Ramos (cell line): ENCODE data around the gene ADAM19.

Source experiments
- in situ Hi-C: fragments of 300-500 bp; cut with MboI; formaldehyde crosslinking; loops from one replicate; pipeline ENCODE4 v1.14.3; 2022; ENCODE audit warnings: low sequenced_read_pairs; ENCODE audit not compliant: unreplicated experiment

Gene ADAM19

GRCh38 chr5:157598350-157598936 is 22.9 kb upstream of the ADAM19 start:
- in situ Hi-C loops: no loop called here

DNA sequence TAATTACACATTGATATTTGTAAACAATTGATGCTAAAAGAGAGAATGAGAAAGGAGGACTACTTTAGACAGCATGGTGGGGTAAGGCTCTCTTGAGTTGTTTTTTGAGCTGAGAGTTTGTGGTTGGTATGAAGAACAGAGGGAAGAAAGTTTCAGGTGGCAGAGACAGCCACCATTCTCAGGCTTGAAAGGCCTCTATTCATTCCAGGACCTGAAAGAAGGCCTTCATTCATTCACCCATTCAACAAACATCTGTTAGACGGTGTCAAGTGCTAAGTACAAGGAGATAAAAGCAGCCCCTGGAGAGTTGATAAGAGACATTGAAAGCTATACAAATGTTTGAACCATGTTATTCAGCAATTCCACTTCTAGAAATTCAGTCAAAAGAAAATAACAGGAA is 21.7 kb upstream of the ADAM19 start:
- in situ Hi-C loops: no loop called here

DNA sequence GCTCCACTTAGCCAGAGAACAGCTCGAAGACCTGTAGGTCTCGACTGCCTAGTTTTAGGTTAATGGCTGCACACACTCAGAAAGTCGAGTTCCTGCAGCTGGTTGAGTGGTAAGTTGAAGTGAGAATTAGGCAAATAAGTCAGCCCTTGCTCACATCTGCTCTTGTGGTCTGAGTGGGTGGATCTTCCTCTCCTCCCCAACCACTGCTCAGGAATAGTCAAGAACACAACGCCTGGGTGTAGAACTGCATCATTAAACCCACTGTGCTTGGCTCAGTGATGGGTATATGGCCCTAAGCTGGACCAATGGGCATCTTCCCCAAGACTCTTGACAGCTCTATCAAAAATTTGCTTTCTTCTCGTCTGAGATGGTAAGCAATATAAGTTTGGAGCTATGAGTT is 20.9 kb upstream of the ADAM19 start:
- in situ Hi-C loops: no loop called here

DNA sequence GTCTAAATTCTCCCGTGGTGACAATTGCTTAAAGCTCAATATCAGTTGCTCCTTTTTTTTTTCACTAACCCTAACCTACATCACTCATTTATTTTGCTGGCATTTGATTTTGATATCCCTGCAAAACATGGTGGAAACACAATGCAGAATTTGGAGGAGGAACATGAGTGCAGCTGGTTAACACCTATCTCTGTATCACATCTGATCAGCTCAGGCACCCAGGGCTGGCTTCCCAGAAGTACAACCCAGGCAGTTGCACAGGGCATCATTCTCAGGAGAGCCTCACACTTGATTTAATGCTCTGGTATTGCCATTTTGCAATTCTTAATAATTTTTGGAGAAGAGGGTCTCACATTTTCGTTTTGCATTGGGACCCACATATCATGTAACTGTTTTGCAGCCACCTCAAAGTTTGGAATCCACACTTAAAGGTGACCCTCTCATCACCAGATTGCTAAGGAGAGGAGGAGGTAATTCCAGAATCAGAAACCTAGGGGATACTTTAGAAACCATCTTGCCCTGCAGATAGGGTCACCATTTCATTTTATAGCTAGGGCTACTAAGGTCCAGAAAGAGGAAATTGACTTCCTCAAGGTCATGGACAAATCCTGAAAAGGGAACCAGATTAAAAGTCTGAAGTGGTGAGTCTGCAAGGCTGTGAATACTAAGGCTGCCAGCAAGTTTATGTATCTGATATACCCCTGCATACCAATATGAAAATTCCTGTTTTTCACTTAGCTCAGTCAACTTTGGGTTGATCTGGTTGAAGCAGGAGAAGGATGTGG is 19.3 kb upstream of the ADAM19 start:
- in situ Hi-C loops: no loop called here

- in situ Hi-C loops: no loop called here
Observed at GRCh38 chr5:157594257-157594656, 18.7 kb upstream of the ADAM19 start.

- in situ Hi-C loops: no loop called here
Observed at GRCh38 chr5:157593052-157593757, 17.6 kb upstream of the ADAM19 start.

- in situ Hi-C loops: no loop called here
Observed at GRCh38 chr5:157592594-157592993, 17.0 kb upstream of the ADAM19 start.

GRCh38 chr5:157590478-157590877 is 14.9 kb upstream of the ADAM19 start:
- in situ Hi-C loops: no loop called here

- in situ Hi-C loops: no loop called here
Observed at GRCh38 chr5:157584628-157585027, 9.1 kb upstream of the ADAM19 start.

DNA sequence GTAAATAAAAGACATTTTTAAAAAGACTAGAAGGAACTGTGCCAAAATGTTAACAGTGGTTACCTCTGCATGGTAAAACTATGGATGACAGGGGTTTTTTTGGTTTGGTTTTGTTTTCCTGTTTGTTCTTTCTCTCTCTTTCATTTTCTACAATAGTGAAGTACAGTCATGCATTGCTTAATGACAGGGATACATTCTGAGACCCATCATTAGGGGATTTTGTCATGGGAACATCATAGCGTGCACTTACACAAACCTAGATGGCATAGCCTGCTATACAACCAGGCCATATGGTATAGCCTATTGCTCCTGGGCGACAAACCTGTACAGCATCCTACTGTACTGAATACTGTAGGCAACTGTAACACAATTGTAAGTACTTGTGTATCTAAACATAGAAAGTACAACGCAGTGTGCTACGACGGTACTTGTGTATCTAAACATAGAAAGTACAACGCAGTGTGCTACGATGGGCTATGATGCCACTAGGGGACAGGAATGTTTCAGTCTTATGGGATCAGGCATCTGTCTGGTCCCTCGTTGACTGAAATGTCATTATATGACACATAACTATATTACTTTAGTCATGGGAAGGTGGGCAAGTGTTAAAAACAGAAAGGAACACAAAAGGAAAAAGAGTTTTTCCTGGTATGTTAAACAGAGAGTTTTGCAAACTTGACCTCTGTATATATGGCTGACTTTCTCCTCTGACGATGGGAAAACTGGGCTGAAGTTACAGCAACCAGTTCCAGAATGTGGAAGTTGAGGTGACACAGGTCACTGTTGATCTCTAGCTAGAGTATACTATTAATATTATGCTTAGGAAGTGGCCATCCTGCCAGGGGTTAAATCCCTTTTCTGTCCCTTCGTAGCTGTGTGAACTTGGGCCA is 7.4 kb upstream of the ADAM19 start:
- in situ Hi-C loops: no loop called here

DNA sequence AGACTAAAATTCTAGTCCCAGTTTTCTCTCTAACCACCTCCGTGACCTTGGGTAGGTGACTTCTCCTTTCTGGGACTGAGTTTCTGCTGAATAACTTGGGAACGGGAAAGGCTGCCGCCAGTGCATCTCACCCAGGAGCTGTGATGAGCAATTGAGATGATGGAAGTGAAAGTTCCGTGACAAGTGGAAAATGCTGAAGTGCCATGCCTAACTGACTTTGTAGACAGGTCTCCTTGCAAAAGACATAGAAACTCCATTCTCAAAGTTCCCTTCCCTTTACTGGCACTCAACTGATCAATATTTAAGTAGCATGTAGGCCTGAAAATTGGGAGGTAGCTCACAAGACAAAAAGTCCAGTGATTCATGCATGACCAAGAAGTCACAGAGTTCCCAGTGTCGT is 6.3 kb upstream of the ADAM19 start:
- in situ Hi-C loops: no loop called here

- in situ Hi-C loops: no loop called here
Observed at GRCh38 chr5:157578079-157578780, 2.7 kb upstream of the ADAM19 start.

- in situ Hi-C loops: no loop called here
Observed at GRCh38 chr5:157576678-157577077, 1.1 kb upstream of the ADAM19 start.

DNA sequence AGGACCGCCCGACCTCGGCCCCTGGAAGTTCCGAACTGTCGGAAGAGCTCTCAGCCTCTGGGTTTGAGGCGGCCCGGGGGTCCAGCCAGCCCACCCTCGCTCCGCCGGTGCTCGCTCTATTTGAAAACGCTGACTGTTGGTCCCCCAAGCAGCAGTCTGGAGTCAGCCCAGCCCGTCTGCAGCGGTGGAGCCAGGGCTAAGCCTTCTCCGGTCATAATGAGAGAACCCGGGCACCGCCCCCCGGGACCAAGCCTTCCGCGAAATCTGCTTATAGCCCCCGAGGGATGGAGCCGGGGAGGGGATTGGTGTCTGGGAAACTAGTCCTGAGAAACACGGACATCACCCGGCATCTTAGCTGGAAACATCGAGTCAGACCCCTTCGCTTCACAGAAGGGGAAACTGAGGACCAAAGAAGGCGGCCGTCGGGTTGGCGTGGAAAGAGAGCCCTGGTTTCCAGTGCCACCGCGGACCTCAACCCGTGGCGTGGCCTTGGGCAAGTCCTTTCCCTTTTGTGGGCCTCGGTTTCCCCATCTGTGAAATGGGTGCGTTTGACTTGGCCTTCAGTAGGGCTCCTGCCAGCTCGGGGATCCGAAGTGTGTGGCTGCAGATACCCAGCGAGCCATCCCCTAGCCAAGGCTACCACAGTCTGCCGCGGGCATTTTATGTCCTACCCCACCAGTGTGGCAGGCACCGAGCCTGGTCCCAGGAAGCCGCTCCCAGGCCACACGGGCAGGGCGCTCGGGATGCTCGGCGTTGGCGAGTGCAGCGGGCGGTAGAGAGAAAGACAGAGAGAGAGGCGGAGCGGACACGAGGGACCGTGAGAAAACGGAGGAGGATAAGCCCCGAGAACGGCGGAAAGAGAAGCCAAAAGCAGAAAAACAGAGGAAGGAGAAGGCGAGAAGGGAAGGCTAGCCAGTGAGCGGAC is 857 bp downstream of the ADAM19 start:
- in situ Hi-C loops: no loop called here

GRCh38 chr5:157571357-157571827 is 4.2 kb downstream of the ADAM19 start:
- in situ Hi-C loops: no loop called here

DNA sequence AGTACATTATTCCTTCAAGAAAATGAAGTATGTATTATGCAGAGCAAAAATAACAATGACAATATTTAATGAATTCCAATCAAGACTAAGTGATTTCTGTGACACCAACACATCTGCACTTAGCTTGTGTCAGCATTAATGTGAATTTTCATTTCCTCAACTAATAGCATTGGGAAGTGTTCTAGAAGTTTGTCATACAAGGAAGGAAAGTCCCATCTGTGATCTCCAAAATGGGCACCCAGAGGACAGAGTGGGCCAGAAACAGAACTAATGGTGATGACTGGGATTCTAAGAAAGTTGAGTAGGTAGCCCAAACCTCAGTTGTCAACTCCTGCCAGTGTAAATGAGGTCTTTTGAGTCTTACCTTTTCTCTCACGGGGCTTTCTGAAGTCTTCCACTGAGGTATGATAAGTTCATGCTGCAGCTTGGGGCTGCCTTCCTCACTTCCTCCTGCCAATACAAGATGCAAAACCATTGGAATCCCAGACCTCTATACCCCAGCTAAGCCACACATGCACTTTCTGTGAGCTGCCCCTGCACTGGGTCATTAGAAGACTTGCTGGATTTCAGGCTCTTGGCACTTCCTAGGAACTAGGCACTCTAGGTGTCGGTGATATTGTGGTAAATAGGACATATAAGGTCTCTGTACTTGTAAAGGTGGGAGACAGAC is 4.9 kb downstream of the ADAM19 start:
- in situ Hi-C loops: no loop called here

DNA sequence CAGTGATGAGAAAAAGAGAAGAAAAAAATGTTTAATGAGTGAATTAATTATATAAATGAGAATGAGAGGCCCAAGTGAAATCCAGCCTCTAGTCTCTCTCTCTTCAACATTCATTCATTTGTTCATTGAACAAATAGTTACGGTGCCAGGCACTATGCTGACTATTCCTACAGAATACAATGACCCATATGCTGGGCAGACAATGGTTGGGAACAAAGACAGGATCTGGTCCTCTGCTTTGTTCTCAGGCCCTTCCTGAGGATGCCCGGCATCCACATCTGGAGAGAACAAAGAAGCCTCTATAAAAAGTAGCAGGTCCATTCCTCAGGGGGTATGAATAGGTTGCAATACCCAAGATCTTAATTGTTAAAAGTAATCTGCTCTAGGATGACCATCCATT is 6.9 kb downstream of the ADAM19 start:
- in situ Hi-C loops: no loop called here

- in situ Hi-C loops: no loop called here
Observed at GRCh38 chr5:157568222-157568621, 7.4 kb downstream of the ADAM19 start.
